Measurements from ENCODE around the gene MYOM3.

The MYOM3 gene

DNA sequence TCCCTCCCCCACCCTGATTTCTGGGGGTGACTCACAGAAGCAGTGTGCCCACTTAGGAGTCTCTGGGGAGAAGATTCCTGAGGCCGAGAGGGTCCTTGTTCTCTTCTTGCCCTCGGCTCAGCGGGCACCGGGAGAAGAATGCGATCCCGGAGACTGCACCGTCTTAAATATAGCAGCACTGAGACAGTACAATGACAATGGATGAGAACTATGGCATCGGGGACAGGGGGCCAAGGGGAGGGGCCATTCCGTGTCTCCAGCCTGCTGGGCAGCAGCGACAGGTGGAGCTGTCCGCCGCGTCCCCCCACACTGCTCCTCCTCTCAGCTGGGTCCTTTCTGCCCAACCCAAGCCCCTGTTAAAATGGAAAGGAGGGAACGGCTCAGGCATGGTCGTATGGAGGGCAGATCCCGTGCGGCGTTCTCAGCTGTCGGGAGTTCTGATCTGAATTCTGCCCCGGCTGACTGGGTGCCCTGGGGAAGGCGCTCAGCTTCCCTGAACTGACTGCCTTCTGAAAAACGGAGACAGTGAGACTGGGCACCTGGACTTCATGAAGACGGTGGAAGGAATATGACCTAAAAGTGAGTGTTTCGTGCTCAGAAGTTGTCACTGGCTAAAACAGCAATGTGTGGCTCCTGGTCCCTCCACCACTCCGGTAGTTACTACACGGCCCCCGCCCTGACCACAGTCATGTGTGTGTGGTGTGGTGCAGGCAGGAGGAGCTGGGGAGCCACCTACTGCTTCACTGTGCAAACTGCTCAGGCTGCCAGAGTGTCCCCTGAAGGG lies at the start of gene MYOM3:
Gene MYOM3 (minus strand): TSS at position 140 of the 784 bp plus-strand sequence. CDS start 3,499 bp downstream, outside the sequence.
- DNase-seq (ENCODE audit: low spot score): peak; percentile 37

DNA sequence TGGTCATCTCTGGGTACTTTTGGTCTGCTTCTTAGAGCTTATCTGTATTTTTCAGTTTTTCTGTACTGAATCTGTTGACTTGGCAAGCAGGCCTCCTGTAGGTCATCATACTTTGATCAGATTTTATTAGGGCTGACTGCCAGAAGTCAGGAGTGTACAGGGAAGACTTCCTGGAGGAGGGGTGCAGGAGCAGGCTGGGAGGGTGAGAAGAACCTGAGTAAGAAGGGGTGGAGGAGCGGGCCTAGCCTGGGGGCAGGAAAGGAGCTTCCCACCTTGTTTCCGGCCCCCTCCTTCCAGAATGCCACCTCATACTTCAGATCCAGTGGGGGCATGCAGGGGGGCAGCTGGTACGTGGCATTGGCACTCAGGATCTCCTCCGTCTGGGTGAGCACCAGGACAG lies 49.3 kb upstream of the MYOM3 start:
- no peak for DNase-seq (ENCODE audit: low spot score)

DNA sequence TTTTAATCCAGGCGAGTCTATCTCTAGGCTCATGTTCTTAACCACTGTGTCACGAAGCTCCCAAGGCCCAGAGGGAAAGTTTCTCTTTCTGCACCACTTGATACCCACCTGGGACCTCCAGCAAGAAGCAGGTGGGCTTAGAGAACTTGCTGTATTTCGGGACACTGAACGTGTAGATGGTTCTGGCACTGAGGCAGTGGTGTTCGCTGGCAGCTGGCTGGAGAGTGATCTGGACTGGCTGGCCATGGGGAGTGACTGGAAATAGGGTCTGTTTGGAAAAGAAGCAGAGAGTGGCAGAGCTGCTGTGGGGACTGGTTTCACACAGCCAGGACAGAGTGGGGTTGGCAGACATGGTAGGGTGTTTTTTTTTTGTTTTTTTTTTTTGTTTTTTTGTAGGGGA lies 47.4 kb upstream of the MYOM3 start:
- no peak for DNase-seq (ENCODE audit: low spot score)

GRCh38 chr1:24157918-24158481 lies 46.1 kb upstream of the MYOM3 start:
- DNase-seq (ENCODE audit: low spot score): no peak

DNA sequence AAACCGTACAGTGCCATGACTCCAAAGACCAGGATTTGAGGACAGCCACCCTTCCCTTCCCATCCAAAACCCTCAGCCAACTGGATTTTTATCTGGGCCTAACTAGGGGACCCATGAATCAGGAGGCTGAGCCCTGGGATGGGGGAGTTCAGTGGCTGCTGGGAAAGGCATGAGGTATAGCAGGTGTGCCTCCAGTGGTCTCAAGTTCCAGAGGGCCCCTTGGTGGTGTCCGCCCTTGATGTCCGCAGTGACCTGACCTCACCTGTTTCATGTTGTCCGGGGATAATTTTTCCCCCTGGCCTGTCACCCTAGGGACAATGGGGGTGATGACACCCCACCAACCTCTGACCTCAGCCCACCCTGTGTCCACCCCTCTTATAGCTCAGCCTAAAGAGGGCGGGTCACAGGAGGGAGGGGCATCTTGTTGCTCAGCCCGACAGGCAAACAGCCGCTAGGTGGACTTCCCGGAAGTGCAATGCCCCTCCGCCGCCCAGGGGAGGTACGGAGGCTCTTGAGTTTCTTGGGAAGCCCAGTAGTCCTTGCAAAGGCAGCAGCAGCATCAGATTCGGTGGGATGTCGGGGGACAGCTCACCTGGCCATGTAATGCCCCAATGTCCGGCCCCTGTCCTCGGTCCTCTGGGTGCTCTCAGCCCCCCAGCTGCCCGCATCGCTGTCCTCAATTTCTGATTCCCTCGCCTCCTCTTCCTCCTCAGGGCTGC lies 44.8 kb upstream of the MYOM3 start:
- no peak for DNase-seq (ENCODE audit: low spot score)

GRCh38 chr1:24155011-24155782 lies 43.3 kb upstream of the MYOM3 start:
- DNase-seq (ENCODE audit: low spot score): no peak

- DNase-seq (ENCODE audit: low spot score): no peak
Measured at GRCh38 chr1:24154215-24154614, 42.3 kb upstream of the MYOM3 start.

- no peak for DNase-seq (ENCODE audit: low spot score)
Measured at GRCh38 chr1:24152631-24153494, 40.9 kb upstream of the MYOM3 start.

DNA sequence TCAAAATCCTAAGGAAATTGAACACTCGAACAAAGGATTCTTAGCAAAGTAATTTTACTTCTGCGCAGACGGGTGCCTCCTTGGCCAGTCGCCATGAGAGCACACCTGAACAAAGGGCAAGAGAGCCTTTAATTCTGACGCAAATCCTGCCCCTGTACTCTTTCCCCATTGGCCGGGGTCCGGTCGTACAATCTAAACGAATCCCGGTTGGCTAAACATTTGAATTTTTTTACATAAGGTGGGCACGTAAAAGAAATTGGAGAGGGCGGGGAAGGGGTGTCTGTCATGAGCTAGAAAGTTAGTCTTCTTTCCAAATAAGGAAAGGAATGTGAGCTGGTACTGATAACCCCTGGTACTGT lies 39.2 kb upstream of the MYOM3 start:
- DNase-seq (ENCODE audit: low spot score): no peak

DNA sequence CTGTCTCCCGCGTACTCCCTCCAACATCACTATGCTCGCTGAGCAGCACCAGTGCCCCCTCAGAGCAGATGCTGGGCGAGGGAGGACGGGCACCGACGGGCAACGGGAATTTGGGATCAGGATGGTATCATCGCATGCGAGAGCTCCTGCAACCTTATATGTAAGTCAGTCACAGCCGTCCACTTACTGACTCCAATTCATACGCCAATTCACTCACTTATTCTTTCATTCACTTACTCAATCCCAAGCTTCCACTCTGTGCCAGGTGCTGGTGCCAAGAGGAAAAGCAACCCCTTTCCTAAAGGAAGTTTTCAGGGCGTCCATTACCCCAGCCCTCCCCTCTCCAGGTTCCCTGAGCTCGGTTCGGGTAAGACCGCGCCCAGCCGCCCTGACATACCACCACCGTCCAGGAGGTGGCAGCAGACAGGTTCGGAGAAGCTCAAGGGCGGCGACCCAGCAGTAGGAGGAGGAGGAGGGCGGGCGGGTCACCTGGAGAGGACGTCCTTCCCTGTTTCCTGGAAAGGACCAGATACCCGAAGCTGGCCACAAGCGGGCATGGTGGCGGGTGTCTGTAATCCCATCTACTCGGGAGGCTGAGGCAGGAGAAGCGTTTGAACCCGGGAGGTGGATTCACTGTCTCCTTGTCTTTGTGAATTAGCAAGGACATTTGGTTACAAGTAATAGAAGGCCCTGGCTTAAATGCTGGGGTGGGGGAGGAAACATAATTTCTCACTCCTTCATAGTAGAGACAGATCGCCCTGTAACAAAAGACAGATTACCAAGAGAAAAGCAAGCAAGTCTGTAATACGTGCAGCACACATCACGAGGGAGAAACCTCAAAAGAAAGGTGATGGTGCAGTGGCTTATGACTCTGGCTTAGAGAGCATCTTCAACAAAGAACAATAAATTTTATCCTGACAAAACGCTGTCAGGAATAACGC lies 38.6 kb upstream of the MYOM3 start:
- peak; percentile 59 for DNase-seq (ENCODE audit: low spot score)

- no peak for DNase-seq (ENCODE audit: low spot score)
Measured at GRCh38 chr1:24149866-24150233, 37.9 kb upstream of the MYOM3 start.

DNA sequence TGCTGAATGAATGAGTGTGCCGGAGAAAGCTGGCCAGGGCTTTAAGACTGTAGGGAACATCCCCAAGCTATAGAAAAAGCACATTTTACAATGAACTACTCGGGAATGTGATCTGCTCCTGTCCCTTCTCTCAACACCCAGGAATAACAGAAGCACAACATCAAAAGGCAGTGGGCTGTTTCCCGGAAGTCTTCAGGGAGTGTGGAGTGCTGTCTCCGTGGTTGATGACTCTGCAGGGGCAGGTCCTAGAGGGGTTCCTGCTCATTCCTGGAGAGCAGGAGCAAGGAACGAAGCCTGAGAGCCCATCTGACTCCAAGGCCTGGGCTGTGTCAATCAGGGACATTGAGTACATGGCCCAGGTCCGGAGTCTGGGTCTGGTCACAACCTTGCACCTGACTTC lies 35.9 kb upstream of the MYOM3 start:
- no peak for DNase-seq (ENCODE audit: low spot score)

DNA sequence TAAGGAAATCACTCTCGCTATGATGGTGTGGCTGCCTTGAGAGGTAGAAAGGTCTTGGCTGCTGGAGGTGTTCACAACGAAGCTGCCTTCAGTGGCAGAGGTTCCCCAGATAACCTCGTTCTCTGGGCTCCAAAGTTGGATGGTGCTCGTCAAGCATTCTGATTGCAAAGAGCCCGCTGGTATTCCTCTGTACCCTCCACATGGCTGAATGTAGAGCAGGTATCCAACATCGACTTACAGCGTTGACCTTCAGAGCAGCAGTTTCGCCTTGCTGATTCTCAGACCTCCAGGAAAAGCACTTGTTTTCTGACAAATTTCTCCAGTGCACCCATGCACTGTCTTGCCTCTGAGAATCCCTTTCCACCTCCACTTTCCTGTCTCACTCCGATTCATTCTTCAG lies 35.3 kb upstream of the MYOM3 start:
- DNase-seq (ENCODE audit: low spot score): no peak

DNA sequence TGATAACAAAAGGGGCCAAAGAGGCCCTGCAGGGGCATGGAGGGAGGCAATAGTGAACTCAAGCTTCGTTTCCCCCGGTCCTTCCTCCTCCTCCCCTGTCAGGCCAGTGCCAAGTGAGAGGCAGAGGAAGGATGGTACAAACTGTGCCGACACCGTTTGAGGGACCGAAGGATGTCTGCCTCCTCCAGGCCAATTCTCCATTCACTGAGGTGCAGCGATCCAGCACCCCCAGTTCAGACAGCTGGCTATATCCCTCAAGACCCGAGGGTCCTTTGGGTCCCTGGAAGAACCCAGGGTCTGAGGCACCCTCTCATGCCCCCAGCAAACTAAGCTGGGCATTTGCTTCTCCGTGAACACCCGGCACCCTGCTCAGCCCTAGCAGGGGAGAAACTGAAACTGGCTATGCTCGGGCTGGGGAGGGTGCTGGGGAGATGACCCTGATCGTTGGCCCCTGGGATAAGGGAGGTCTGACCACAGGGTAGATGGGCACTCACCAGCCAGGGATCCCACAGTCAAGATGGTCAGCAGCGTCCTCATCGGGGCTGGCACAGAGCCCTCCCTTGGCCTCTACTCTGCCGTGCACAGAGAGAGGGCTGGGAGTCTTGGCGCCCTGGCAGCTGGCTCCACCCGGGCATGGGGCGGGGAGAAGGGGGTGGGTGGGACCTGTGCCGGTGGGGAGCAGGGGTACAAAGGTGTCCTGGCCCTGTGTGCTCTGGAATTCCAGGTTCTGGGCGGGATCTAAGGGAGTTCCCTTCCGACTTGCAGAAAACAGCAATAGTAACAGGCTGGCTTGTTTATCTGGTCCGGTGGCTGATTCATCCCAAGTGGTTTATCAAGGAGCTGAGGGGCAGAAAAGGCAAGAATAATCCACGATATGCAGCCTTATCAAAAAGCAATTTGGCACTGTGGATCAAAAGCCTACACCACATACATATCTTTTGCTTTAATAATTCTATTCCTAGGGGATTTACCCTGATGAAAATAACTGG lies 30.9 kb upstream of the MYOM3 start, which contains the start of gene IL22RA1:
Gene IL22RA1 (minus strand): TSS at position 595 of the 989 bp plus-strand sequence. CDS start 58 bp downstream, at position 537.
- DNase-seq (ENCODE audit: low spot score): no peak

DNA sequence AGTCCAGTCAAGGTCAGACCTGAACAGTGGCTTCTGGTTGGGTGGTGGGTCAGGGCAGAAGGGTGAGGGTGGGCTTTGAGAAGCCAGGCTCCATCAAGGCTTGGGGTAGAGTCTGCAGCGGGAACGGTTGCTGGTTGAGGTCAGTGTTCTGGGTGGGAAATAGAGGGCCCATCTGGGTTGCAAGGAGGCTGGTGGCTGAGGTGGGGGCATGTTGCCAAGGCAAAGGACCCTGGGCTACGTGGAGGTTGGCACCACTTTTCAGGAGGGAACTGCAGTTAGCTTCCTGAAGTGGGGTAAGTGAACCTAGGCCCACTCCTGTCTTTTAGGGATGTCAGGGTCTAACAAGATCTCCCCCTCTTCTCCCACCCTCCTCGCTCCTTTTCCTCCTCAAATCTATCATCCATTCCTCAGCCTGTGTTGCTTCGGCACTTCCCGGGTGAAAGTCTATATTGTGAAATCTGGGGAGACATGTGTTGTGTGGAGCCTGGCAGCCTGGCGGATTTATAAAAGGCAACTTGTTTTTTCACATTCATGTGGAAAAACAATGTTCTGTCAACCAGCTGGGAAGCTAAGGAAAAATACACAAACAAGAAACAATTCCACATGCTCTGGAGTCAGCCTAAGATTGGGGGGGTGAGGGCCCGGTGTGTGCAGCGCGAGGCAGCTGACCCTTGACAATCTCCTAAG lies 29.5 kb upstream of the MYOM3 start:
- DNase-seq (ENCODE audit: low spot score): peak; percentile 16

- no peak for DNase-seq (ENCODE audit: low spot score)
Measured at GRCh38 chr1:24140741-24141181, 28.8 kb upstream of the MYOM3 start.

- no peak for DNase-seq (ENCODE audit: low spot score)
Measured at GRCh38 chr1:24139841-24140425, 28.0 kb upstream of the MYOM3 start.

DNA sequence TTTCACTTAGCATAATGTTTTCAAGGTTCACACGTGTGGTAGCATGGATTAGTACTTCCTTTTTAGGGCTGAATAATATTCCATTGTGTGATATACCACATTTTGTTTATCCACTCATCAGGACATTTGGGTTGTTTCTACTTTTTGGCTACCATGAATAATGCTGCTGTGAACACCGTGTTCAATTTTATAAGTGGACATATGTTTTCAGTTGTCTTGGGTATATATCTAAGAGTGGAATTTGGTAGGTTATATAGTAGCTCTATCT lies 27.2 kb upstream of the MYOM3 start:
- no peak for DNase-seq (ENCODE audit: low spot score)
